ENCODE results near the gene UMOD. TPM values are rescaled to one million over a fixed set of nuclear protein-coding genes. Genes with fewer than 3 reads are reported as not detected.
A peak's percentile ranks its signal among the peaks of the same experiment; 100 is the strongest.

Gene UMOD
- total and polyA plus RNA-seq, 9 of the 15 experiments (the other 6 are each of a cell fraction or from before 2014, with no cell fraction given) = not detected

DNA sequence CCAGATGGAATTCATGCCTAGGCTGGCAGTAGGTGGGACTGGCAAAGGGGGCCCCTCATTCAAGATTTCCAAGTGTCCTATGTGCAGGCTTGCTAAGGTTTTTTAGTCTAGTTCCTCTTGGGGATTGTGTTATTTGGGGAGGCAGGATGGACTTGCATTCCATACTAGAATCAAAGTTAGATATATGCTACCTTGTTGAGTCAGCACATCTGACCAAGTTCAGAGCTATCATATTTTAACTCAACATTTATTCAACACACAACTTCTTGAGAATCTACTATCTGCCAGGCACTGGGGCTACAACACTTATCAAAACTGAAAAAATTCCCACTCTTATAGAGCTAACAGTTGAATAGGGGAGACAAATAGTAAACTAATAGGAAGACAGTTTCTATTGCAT lies 31.9 kb downstream of the UMOD start:
- BruUV-seq (replicated peaks) = no TSS peak
- in situ Hi-C loops (cut with MboI) = no loop called here
- POLR2A ChIA-PET = no interaction called here

DNA sequence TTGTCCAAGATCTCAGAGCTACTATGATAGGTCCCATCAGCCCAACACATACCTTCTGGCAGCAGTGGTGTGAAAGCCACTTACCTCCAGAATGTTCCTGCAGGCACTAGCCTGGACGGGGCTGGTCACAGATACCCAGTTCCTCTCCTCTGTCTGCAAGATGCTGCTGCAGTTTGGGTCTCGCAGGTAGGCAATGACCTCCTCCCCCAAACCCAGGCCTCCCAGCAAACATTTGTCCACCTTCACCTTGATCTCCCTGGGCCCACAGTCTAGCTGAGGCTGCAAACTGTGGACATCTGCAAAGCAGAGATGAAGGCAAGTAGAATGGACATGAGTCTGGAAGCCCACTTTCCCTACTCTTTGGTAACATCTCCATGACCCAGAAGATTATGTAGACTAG lies 32.3 kb downstream of the UMOD start:
- H3K9me3 ChIP-seq (replicated peaks; ENCODE audit: control insufficient read depth, insufficient read depth, low read depth, low read length) = no peaks in the 10 kb centered on the region
- no peak overlapping the region for H3K27ac ChIP-seq (ENCODE audit: extremely low read depth, low read depth, low read length)
- no peaks in the 10 kb centered on the region for H3K79me2 ChIP-seq (ENCODE audit: control insufficient read depth, insufficient read depth, low read length)
- intact Hi-C loops (cut with micrococcal nuclease) (no loop called here), in situ Hi-C loops (cut with MboI) (no loop called here)
- CTCF ChIA-PET (ENCODE audit: low intra/inter-chr PET ratio) = no interaction called here
- no peak for ATAC-seq
- POLR2A ChIA-PET = no interaction called here
- BruUV-seq (replicated peaks) = no TSS peak
- H3K36me3 ChIP-seq (ENCODE audit: control insufficient read depth, insufficient read depth, low read length) = no peaks in the 10 kb centered on the region
- H3K9me1 ChIP-seq (ENCODE audit: control insufficient read depth, insufficient read depth, low read length) = no peaks in the 10 kb centered on the region
- no peak overlapping the region for H3K9ac ChIP-seq (ENCODE audit: insufficient read depth in 1 of 2, low read depth in 2 of 2, low read length in 2 of 2)
- no peak overlapping the region for H2AFZ ChIP-seq (ENCODE audit: low read depth, low read length)
- H3K4me2 ChIP-seq (ENCODE audit: insufficient read depth, low read length) = no peak overlapping the region
- WGBS (ENCODE audit: insufficient coverage, low coverage, missing lambda C conversion rate) = 0% methylated on average over 2 of the region's 2 CpGs
- DNase-seq (ENCODE audit: extremely low read depth in 1 of 4, low spot score in 3 of 4) = no peak
- H3K27me3 ChIP-seq (ENCODE audit: control insufficient read depth in 2 of 2, insufficient read depth in 2 of 2, low read length in 2 of 2) = peaks cover 0 to 6% of the 10 kb centered on the region in 2 experiments; a peak in 2 of 5 replicates
- H3K4me1 ChIP-seq (replicated peaks in 1 of 2; ENCODE audit: control insufficient read depth in 2 of 2, insufficient read depth in 2 of 2, low read length in 2 of 2) = no peaks in the 10 kb centered on the region
- H3K4me3 ChIP-seq = no peak overlapping the region
- FAIRE-seq = no peak
- H4K20me1 ChIP-seq (replicated peaks; ENCODE audit: control insufficient read depth, insufficient read depth, low read length) = no peaks in the 10 kb centered on the region; the same call in 1 of the 2 replicates
- no peak for TF ChIP-seq ZNF695 (CRISPR knock-in tag; IDR thresholded peaks at IDR 0.05)
- no peak for TF ChIP-seq MYC (IDR thresholded peaks at IDR 0.05; ENCODE audit: low read depth, low read length)
- TF ChIP-seq MYC (CRISPR knock-in tag; IDR thresholded peaks at IDR 0.05; ENCODE audit: borderline replicate concordance, low read depth) = no peak
- TF ChIP-seq NFRKB (IDR thresholded peaks at IDR 0.05; ENCODE audit: low read depth) = no peak
- TF ChIP-seq, protein P1, sequence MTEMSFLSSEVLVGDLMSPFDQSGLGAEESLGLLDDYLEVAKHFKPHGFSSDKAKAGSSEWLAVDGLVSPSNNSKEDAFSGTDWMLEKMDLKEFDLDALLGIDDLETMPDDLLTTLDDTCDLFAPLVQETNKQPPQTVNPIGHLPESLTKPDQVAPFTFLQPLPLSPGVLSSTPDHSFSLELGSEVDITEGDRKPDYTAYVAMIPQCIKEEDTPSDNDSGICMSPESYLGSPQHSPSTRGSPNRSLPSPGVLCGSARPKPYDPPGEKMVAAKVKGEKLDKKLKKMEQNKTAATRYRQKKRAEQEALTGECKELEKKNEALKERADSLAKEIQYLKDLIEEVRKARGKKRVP (CRISPR knock-in tag; IDR thresholded peaks at IDR 0.05) = no peak
- TF ChIP-seq, protein P2, sequence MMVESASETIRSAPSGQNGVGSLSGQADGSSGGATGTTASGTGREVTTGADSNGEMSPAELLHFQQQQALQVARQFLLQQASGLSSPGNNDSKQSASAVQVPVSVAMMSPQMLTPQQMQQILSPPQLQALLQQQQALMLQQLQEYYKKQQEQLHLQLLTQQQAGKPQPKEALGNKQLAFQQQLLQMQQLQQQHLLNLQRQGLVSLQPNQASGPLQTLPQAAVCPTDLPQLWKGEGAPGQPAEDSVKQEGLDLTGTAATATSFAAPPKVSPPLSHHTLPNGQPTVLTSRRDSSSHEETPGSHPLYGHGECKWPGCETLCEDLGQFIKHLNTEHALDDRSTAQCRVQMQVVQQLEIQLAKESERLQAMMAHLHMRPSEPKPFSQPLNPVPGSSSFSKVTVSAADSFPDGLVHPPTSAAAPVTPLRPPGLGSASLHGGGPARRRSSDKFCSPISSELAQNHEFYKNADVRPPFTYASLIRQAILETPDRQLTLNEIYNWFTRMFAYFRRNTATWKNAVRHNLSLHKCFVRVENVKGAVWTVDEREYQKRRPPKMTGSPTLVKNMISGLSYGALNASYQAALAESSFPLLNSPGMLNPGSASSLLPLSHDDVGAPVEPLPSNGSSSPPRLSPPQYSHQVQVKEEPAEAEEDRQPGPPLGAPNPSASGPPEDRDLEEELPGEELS (CRISPR knock-in tag; IDR thresholded peaks at IDR 0.05; ENCODE audit: borderline replicate concordance) = no peak
- TF ChIP-seq ARHGAP35 (IDR thresholded peaks at IDR 0.05; ENCODE audit: partially characterized antibody) = no peak
- TF ChIP-seq ZNF77 (CRISPR knock-in tag; IDR thresholded peaks at IDR 0.05) = no peak
- TF ChIP-seq, protein P3, sequence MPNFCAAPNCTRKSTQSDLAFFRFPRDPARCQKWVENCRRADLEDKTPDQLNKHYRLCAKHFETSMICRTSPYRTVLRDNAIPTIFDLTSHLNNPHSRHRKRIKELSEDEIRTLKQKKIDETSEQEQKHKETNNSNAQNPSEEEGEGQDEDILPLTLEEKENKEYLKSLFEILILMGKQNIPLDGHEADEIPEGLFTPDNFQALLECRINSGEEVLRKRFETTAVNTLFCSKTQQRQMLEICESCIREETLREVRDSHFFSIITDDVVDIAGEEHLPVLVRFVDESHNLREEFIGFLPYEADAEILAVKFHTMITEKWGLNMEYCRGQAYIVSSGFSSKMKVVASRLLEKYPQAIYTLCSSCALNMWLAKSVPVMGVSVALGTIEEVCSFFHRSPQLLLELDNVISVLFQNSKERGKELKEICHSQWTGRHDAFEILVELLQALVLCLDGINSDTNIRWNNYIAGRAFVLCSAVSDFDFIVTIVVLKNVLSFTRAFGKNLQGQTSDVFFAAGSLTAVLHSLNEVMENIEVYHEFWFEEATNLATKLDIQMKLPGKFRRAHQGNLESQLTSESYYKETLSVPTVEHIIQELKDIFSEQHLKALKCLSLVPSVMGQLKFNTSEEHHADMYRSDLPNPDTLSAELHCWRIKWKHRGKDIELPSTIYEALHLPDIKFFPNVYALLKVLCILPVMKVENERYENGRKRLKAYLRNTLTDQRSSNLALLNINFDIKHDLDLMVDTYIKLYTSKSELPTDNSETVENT (CRISPR knock-in tag; IDR thresholded peaks at IDR 0.05) = no peak
- TF ChIP-seq PTBP1 (IDR thresholded peaks at IDR 0.05; ENCODE audit: low read depth, low read length) = no peak
- no peak for TF ChIP-seq THRAP3 (IDR thresholded peaks at IDR 0.05; ENCODE audit: borderline replicate concordance)

More for the DNA sequence above, 31.9 kb downstream of the UMOD start:
- H3K27me3 ChIP-seq (ENCODE audit: control insufficient read depth in 2 of 2, insufficient read depth in 2 of 2, low read length in 2 of 2) = peaks cover 0 to 6% of the 10 kb centered on the region in 2 experiments; a peak in 2 of 5 replicates
- TF ChIP-seq ZKSCAN1 (IDR thresholded peaks at IDR 0.05; ENCODE audit: low read depth, low read length) = no peak
- TF ChIP-seq ZNF316 (IDR thresholded peaks at IDR 0.05) = peak; percentile 40; the same call in 1 of the 2 replicates
- TF ChIP-seq SAFB (IDR thresholded peaks at IDR 0.05; ENCODE audit: borderline replicate concordance, low read depth, low read length) = no peak
- H3K9ac ChIP-seq (ENCODE audit: insufficient read depth in 1 of 2, low read depth in 2 of 2, low read length in 2 of 2) = no peak overlapping the region
- H2AFZ ChIP-seq (ENCODE audit: low read depth, low read length) = no peak overlapping the region
- no peaks in the 10 kb centered on the region; the same call in 1 of the 2 replicates for H4K20me1 ChIP-seq (replicated peaks; ENCODE audit: control insufficient read depth, insufficient read depth, low read length)
- no peaks in the 10 kb centered on the region for H3K36me3 ChIP-seq (ENCODE audit: control insufficient read depth, insufficient read depth, low read length)
- H3K4me3 ChIP-seq = no peak overlapping the region
- no peak for ATAC-seq
- H3K9me3 ChIP-seq (replicated peaks; ENCODE audit: control insufficient read depth, insufficient read depth, low read depth, low read length) = no peaks in the 10 kb centered on the region
- no peaks in the 10 kb centered on the region for H3K9me1 ChIP-seq (ENCODE audit: control insufficient read depth, insufficient read depth, low read length)
- intact Hi-C loops (cut with micrococcal nuclease) = no loop called here
- H3K4me2 ChIP-seq (ENCODE audit: insufficient read depth, low read length) = no peak overlapping the region
- no peaks in the 10 kb centered on the region for H3K79me2 ChIP-seq (ENCODE audit: control insufficient read depth, insufficient read depth, low read length)
- CTCF ChIA-PET (ENCODE audit: low intra/inter-chr PET ratio) = no interaction called here
- H3K27ac ChIP-seq (ENCODE audit: extremely low read depth, low read depth, low read length) = no peak overlapping the region
- FAIRE-seq = no peak
- H3K4me1 ChIP-seq (replicated peaks in 1 of 2; ENCODE audit: control insufficient read depth in 2 of 2, insufficient read depth in 2 of 2, low read length in 2 of 2) = no peaks in the 10 kb centered on the region
- DNase-seq (ENCODE audit: extremely low read depth in 1 of 4, low spot score in 3 of 4) = no peak
